ENCODE results near the gene HIVEP1. TPM values are rescaled to one million over a fixed set of nuclear protein-coding genes. Genes with fewer than 3 reads are reported as not detected.

HIVEP1 gene
- total RNA-seq: 42.5 TPM

- no peak for DNase-seq (ENCODE audit: low spot score)
Observed at GRCh38 chr6:12012038-12012557, at the start of gene HIVEP1. Gene HIVEP1, plus strand, starts transcription at chr6:12012312. Its CDS starts 3,317 bp downstream, at chr6:12015629.

- DNase-seq (ENCODE audit: low spot score): no peak
Observed at GRCh38 chr6:11963756-11964500, 48.2 kb upstream of the HIVEP1 start.

GRCh38 chr6:11964729-11965335 lies 47.3 kb upstream of the HIVEP1 start:
- no peak for DNase-seq (ENCODE audit: low spot score)

GRCh38 chr6:11965499-11965898 lies 46.6 kb upstream of the HIVEP1 start:
- DNase-seq (ENCODE audit: low spot score): no peak

GRCh38 chr6:11968241-11968806 lies 43.8 kb upstream of the HIVEP1 start:
- DNase-seq (ENCODE audit: low spot score): no peak

GRCh38 chr6:11969092-11969491 lies 43.0 kb upstream of the HIVEP1 start:
- no peak for DNase-seq (ENCODE audit: low spot score)

- DNase-seq (ENCODE audit: low spot score): no peak
Observed at GRCh38 chr6:11970114-11970513, 42.0 kb upstream of the HIVEP1 start.

- no peak for DNase-seq (ENCODE audit: low spot score)
Observed at GRCh38 chr6:11971154-11971553, 41.0 kb upstream of the HIVEP1 start.

GRCh38 chr6:11972270-11972669 lies 39.8 kb upstream of the HIVEP1 start:
- no peak for DNase-seq (ENCODE audit: low spot score)

- no peak for DNase-seq (ENCODE audit: low spot score)
Observed at GRCh38 chr6:11972806-11973205, 39.3 kb upstream of the HIVEP1 start.

- DNase-seq (ENCODE audit: low spot score): no peak
Observed at GRCh38 chr6:11973238-11973637, 38.9 kb upstream of the HIVEP1 start.

- no peak for DNase-seq (ENCODE audit: low spot score)
Observed at GRCh38 chr6:11974089-11974488, 38.0 kb upstream of the HIVEP1 start.

GRCh38 chr6:11975353-11975977 lies 36.6 kb upstream of the HIVEP1 start:
- no peak for DNase-seq (ENCODE audit: low spot score)

GRCh38 chr6:11976489-11976888 lies 35.6 kb upstream of the HIVEP1 start:
- no peak for DNase-seq (ENCODE audit: low spot score)

GRCh38 chr6:11977193-11977592 lies 34.9 kb upstream of the HIVEP1 start:
- no peak for DNase-seq (ENCODE audit: low spot score)

- no peak for DNase-seq (ENCODE audit: low spot score)
Observed at GRCh38 chr6:11977738-11978137, 34.4 kb upstream of the HIVEP1 start.

- no peak for DNase-seq (ENCODE audit: low spot score)
Observed at GRCh38 chr6:11978169-11978987, 33.7 kb upstream of the HIVEP1 start.

- no peak for DNase-seq (ENCODE audit: low spot score)
Observed at GRCh38 chr6:11979866-11980265, 32.2 kb upstream of the HIVEP1 start.

- DNase-seq (ENCODE audit: low spot score): no peak
Observed at GRCh38 chr6:11983306-11983705, 28.8 kb upstream of the HIVEP1 start.

GRCh38 chr6:11987386-11987785 lies 24.7 kb upstream of the HIVEP1 start:
- no peak for DNase-seq (ENCODE audit: low spot score)

- DNase-seq (ENCODE audit: low spot score): no peak
Observed at GRCh38 chr6:11989386-11989785, 22.7 kb upstream of the HIVEP1 start.

- no peak for DNase-seq (ENCODE audit: low spot score)
Observed at GRCh38 chr6:11992086-11992485, 20.0 kb upstream of the HIVEP1 start.

Measured in ureter (tissue), 1 donor.